ENCODE measurements around the gene ANKRD44.

Gene ANKRD44

DNA sequence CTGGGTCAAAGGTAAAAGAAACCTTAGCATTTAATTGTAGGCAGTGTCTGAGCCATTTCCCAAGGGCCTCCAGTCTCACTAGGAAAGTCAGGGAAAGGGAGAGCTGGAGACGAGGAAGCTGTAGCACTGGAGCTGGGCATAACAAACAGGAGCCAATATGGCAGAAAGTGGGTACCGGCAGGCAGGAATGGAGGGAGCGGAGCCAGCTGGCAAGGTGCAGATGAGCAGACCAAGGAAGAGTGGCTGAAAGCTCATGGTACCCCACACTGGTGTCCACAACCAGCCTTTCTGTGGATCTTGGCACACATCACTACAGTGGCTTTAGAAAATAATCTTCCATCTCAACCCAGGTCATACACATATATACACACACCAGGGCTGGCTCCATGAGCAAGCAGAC lies 40.0 kb downstream of the ANKRD44 start:
- H3K27ac ChIP-seq (ENCODE audit: low read depth, low read length, poor library complexity, severe bottlenecking), result no peak overlapping the region
- no peaks in the 10 kb centered on the region for H4K20me1 ChIP-seq (ENCODE audit: insufficient read depth, low read length)
- H3K9ac ChIP-seq (ENCODE audit: low read length), result no peak overlapping the region
- no peak overlapping the region for H3K4me2 ChIP-seq (ENCODE audit: low read length)
- H3K9me3 ChIP-seq (ENCODE audit: low read length), result no peaks in the 10 kb centered on the region
- TF ChIP-seq, protein P1, sequence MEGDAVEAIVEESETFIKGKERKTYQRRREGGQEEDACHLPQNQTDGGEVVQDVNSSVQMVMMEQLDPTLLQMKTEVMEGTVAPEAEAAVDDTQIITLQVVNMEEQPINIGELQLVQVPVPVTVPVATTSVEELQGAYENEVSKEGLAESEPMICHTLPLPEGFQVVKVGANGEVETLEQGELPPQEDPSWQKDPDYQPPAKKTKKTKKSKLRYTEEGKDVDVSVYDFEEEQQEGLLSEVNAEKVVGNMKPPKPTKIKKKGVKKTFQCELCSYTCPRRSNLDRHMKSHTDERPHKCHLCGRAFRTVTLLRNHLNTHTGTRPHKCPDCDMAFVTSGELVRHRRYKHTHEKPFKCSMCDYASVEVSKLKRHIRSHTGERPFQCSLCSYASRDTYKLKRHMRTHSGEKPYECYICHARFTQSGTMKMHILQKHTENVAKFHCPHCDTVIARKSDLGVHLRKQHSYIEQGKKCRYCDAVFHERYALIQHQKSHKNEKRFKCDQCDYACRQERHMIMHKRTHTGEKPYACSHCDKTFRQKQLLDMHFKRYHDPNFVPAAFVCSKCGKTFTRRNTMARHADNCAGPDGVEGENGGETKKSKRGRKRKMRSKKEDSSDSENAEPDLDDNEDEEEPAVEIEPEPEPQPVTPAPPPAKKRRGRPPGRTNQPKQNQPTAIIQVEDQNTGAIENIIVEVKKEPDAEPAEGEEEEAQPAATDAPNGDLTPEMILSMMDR (IDR thresholded peaks at IDR 0.05; ENCODE audit: low read length), result no peak
- peaks cover 36% of the 10 kb centered on the region for H3K79me2 ChIP-seq (ENCODE audit: insufficient read depth, low read length)
- no peaks in the 10 kb centered on the region for H3K27me3 ChIP-seq (ENCODE audit: insufficient read depth, low read length)
- peaks cover 30% of the 10 kb centered on the region for H3K4me1 ChIP-seq (ENCODE audit: insufficient read depth, low read length, severe bottlenecking)
- H2AFZ ChIP-seq (ENCODE audit: low read length), result no peak overlapping the region
- no peaks in the 10 kb centered on the region for H3F3A ChIP-seq (ENCODE audit: insufficient read depth, low read length)
- no peak overlapping the region for H3K4me3 ChIP-seq (ENCODE audit: low read depth, low read length, poor library complexity, severe bottlenecking)
- peaks cover 7% of the 10 kb centered on the region; the same call in 1 of the 2 replicates for H3K36me3 ChIP-seq (ENCODE audit: insufficient read depth, low read length)
- no peaks in the 10 kb centered on the region for H3K9me2 ChIP-seq (ENCODE audit: low read depth, low read length)

DNA sequence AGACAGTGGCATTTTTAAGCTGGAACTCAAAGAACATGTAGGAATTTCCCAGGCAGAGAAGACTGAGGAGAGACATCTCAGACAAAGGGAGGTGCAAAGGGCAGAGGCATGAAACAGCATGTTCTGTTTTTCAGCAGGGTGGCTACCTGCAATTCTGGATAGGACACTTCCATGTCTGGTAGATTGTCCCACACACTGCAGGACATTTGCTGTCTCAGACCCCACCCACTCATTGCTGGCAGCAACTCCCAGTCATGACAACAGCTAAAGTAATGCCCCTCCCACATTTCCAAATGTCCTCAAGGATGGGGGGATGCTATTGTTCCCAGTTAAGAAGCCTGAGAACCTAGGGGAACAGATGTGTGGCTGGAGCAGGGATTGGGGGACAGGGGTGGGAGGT lies 40.8 kb downstream of the ANKRD44 start:
- Histone ChIP-seq H2AFZ (ENCODE audit: low read length) (no peak overlapping the region), H3K9me3 (ENCODE audit: low read length) (no peaks in the 10 kb centered on the region), H3K4me3 (ENCODE audit: low read depth, low read length, poor library complexity, severe bottlenecking) (no peak overlapping the region), H3K9ac (ENCODE audit: low read length) (no peak overlapping the region), H3K36me3 (ENCODE audit: insufficient read depth, low read length) (peaks cover 7% of the 10 kb centered on the region; the same call in 1 of the 2 replicates), H3K4me2 (ENCODE audit: low read length) (no peak overlapping the region), H4K20me1 (ENCODE audit: insufficient read depth, low read length) (no peaks in the 10 kb centered on the region), H3K27ac (ENCODE audit: low read depth, low read length, poor library complexity, severe bottlenecking) (no peak overlapping the region), H3K79me2 (ENCODE audit: insufficient read depth, low read length) (peaks cover 41% of the 10 kb centered on the region), H3K27me3 (ENCODE audit: insufficient read depth, low read length) (no peaks in the 10 kb centered on the region), H3F3A (ENCODE audit: insufficient read depth, low read length) (no peaks in the 10 kb centered on the region), H3K9me2 (ENCODE audit: low read depth, low read length) (no peaks in the 10 kb centered on the region), H3K4me1 (ENCODE audit: insufficient read depth, low read length, severe bottlenecking) (peaks cover 33% of the 10 kb centered on the region)
- TF ChIP-seq EZH2 (IDR thresholded peaks at IDR 0.05; ENCODE audit: borderline replicate concordance, low read length), result no peak

DNA sequence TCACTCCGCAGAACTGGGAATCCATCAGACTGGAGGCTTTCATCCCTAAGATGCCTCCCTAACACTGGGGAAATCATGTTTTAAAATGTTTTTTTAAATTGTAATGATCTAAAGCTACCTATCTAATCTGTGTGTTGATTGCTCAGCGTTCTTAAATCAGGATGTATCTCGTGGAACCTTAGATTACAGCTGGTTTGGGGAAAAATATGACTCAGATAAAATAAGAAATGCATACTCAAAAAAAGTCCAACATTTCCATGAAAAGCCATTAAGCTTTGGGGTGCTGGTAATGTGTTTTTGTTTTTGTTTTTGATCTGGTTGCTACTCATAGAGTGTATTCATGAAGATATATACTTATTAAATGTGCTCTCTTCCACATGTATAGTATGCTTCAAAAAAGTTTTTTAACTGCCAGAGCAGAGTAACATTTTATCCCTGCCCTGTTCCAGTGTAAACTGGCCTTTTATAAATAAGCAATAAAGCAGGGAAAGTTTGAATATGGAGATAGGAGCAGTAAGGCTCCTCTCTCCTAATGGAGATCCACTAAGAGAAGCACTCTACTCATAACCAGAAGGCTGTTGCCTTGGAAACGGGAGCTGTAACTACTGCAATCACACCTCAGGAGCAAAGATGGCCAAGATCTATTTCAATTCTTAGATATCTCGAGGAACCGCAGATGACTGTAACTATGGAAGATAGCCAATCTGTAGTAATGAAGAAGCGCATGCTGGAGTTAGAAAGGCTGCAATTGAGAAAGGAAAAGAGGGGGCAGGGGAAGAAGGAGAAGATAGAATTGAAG lies 41.6 kb downstream of the ANKRD44 start:
- Histone ChIP-seq H3F3A (ENCODE audit: insufficient read depth, low read length) (no peaks in the 10 kb centered on the region), H2AFZ (ENCODE audit: low read length) (no peak overlapping the region), H3K9me3 (ENCODE audit: low read length) (no peaks in the 10 kb centered on the region), H3K4me1 (ENCODE audit: insufficient read depth, low read length, severe bottlenecking) (peaks cover 34% of the 10 kb centered on the region), H3K79me2 (ENCODE audit: insufficient read depth, low read length) (peaks cover 42% of the 10 kb centered on the region), H3K9ac (ENCODE audit: low read length) (no peak overlapping the region), H3K9me2 (ENCODE audit: low read depth, low read length) (no peaks in the 10 kb centered on the region), H3K4me3 (ENCODE audit: low read depth, low read length, poor library complexity, severe bottlenecking) (no peak overlapping the region), H3K4me2 (ENCODE audit: low read length) (no peak overlapping the region), H3K27ac (ENCODE audit: low read depth, low read length, poor library complexity, severe bottlenecking) (no peak overlapping the region), H3K27me3 (ENCODE audit: insufficient read depth, low read length) (no peaks in the 10 kb centered on the region), H4K20me1 (ENCODE audit: insufficient read depth, low read length) (no peaks in the 10 kb centered on the region), H3K36me3 (ENCODE audit: insufficient read depth, low read length) (peaks cover 7% of the 10 kb centered on the region; the same call in 1 of the 2 replicates)
- TF ChIP-seq, protein P1 (IDR thresholded peaks at IDR 0.05; ENCODE audit: low read length), result no peak
- no peak for TF ChIP-seq EZH2 (IDR thresholded peaks at IDR 0.05; ENCODE audit: borderline replicate concordance, low read length)

DNA sequence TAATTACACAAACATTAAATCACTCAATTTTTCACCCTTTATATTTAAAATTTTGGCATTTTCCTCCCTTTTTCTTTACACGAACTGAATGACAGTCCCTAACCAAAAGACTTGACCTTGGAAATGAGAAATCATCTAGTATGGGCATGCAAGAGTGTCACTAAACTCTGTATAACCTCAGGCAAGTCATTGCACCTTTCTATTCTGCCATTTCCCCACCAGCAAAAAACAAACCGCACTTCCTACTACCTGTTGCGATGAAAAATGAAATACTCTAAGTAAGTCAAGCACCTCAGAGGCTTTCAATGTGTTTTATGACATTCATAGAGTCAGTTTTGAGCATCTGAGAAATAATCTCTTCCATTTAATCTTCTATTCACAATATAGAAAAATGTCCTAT lies 44.1 kb downstream of the ANKRD44 start:
- H3K4me2 ChIP-seq (ENCODE audit: low read length), result no peak overlapping the region
- H3K9me2 ChIP-seq (ENCODE audit: low read depth, low read length), result no peaks in the 10 kb centered on the region
- H3K27me3 ChIP-seq (ENCODE audit: insufficient read depth, low read length), result no peaks in the 10 kb centered on the region
- H3K9me3 ChIP-seq (ENCODE audit: low read length), result no peaks in the 10 kb centered on the region
- H2AFZ ChIP-seq (ENCODE audit: low read length), result no peak overlapping the region
- no peaks in the 10 kb centered on the region for H3F3A ChIP-seq (ENCODE audit: insufficient read depth, low read length)
- H3K36me3 ChIP-seq (ENCODE audit: insufficient read depth, low read length), result peaks cover 11% of the 10 kb centered on the region; the same call in 1 of the 2 replicates
- no peaks in the 10 kb centered on the region for H4K20me1 ChIP-seq (ENCODE audit: insufficient read depth, low read length)
- H3K27ac ChIP-seq (ENCODE audit: low read depth, low read length, poor library complexity, severe bottlenecking), result no peak overlapping the region
- no peak overlapping the region for H3K4me3 ChIP-seq (ENCODE audit: low read depth, low read length, poor library complexity, severe bottlenecking)
- no peak overlapping the region for H3K9ac ChIP-seq (ENCODE audit: low read length)
- H3K79me2 ChIP-seq (ENCODE audit: insufficient read depth, low read length), result peaks cover 48% of the 10 kb centered on the region
- no peak for TF ChIP-seq EZH2 (IDR thresholded peaks at IDR 0.05; ENCODE audit: borderline replicate concordance, low read length)
- TF ChIP-seq, protein P1 (IDR thresholded peaks at IDR 0.05; ENCODE audit: low read length), result no peak
- peaks cover 60% of the 10 kb centered on the region for H3K4me1 ChIP-seq (ENCODE audit: insufficient read depth, low read length, severe bottlenecking)
